Neural crest cell (in vitro differentiated cells): ENCODE data around the gene SLC6A2. TPM values are rescaled to one million over a fixed set of nuclear protein-coding genes. Genes with fewer than 3 reads are reported as not detected.

Source experiments
- DNase-seq: peaks from one replicate; pipeline ENCODE4 v3.0.0; 2021; ENCODE audit warnings: low read depth, mixed read lengths, low spot score
- H3K27ac Mint-ChIP-seq: one replicate; pipeline ENCODE4 v1.8.0; 2021; ENCODE audit warnings: mild to moderate bottlenecking, mixed read lengths; ENCODE audit not compliant: unreplicated experiment
- H3K27me3 Mint-ChIP-seq: 2 replicates; pipeline ENCODE4 v1.8.0; 2021; ENCODE audit warnings: low read depth, mild to moderate bottlenecking, mixed read lengths
- H3K36me3 Mint-ChIP-seq: 2 replicates; pipeline ENCODE4 v1.8.0; 2021; ENCODE audit warnings: low read depth, mild to moderate bottlenecking, mixed read lengths
- H3K4me1 Mint-ChIP-seq: 2 replicates; pipeline ENCODE4 v1.8.0; 2021; ENCODE audit warnings: mixed read lengths
- H3K4me3 Mint-ChIP-seq: one replicate; pipeline ENCODE4 v1.8.0; 2021; ENCODE audit warnings: mild to moderate bottlenecking, mixed read lengths
- H3K9me3 Mint-ChIP-seq: 2 replicates; pipeline ENCODE4 v1.8.0; 2021; ENCODE audit warnings: mixed read lengths
- total RNA-seq: library from RNA; stranded (reverse); gene quantifications from 2 replicates; pipeline ENCODE4 v1.2.1, GENCODE V29; 2021
- TF ChIP-seq, protein P1 (sequence below): fragments of 200-600 bp; sonication (generic); conservative IDR thresholded peaks from 2 replicates; pipeline ENCODE4 v1.5.0; 2021; ENCODE audit warnings: antibody characterized with exemption, mild to moderate bottlenecking

The SLC6A2 gene
- total RNA-seq, 1 donor from 2014 or later: not detected

DNA sequence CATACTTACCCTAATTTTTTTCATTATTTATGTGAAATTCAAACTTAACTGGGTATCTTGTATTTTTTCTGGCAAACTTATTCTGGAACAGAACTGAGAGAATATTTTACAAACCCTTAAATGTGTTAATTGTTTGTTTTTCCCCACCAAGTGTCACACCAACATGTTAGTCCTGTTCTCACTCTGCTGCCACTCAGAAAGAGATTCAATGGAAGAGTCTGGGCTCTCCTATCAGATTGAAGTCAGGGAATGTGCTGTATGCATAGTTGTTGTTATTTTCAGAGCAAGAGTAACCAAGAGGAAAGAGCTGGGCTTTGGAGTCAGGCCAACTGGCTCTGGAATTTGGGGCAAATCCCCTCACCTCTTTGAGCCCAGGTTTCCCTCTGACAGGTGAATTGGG lies 43.2 kb downstream of the SLC6A2 start:
- Mint-ChIP-seq H3K4me1 (no peaks in the 10 kb centered on the region), H3K27ac (no peak overlapping the region), H3K9me3 (no peaks in the 10 kb centered on the region), H3K36me3 (no peaks in the 10 kb centered on the region), H3K4me3 (no peak overlapping the region), H3K27me3 (peaks cover 8% of the 10 kb centered on the region)
- DNase-seq: no peak
- TF ChIP-seq, protein P1, sequence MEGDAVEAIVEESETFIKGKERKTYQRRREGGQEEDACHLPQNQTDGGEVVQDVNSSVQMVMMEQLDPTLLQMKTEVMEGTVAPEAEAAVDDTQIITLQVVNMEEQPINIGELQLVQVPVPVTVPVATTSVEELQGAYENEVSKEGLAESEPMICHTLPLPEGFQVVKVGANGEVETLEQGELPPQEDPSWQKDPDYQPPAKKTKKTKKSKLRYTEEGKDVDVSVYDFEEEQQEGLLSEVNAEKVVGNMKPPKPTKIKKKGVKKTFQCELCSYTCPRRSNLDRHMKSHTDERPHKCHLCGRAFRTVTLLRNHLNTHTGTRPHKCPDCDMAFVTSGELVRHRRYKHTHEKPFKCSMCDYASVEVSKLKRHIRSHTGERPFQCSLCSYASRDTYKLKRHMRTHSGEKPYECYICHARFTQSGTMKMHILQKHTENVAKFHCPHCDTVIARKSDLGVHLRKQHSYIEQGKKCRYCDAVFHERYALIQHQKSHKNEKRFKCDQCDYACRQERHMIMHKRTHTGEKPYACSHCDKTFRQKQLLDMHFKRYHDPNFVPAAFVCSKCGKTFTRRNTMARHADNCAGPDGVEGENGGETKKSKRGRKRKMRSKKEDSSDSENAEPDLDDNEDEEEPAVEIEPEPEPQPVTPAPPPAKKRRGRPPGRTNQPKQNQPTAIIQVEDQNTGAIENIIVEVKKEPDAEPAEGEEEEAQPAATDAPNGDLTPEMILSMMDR: no peak

- Mint-ChIP-seq H3K4me1 (no peaks in the 10 kb centered on the region), H3K27ac (no peak overlapping the region), H3K36me3 (no peaks in the 10 kb centered on the region), H3K4me3 (no peak overlapping the region), H3K9me3 (no peaks in the 10 kb centered on the region), H3K27me3 (peaks cover 14% of the 10 kb centered on the region)
- TF ChIP-seq, protein P1: no peak
- DNase-seq: no peak
These were observed 43.8 kb downstream of the SLC6A2 start for GRCh38 chr16:55699616-55700015.

DNA sequence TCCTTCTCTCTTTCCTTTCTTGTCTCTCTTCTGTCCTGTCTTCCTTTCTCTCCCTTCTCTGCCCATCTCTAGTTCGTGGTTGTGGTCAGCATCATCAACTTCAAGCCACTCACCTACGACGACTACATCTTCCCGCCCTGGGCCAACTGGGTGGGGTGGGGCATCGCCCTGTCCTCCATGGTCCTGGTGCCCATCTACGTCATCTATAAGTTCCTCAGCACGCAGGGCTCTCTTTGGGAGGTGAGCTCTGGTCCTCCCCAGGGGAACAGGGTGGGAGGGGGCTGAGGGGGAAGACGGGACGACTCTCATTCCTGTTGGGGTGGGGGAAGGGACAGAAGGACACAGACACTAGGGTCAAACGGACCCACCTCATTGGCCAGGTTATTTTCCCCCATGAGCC lies 44.3 kb downstream of the SLC6A2 start:
- Mint-ChIP-seq H3K9me3 (no peaks in the 10 kb centered on the region), H3K4me1 (no peaks in the 10 kb centered on the region), H3K27me3 (peaks cover 14% of the 10 kb centered on the region), H3K4me3 (no peak overlapping the region), H3K36me3 (no peaks in the 10 kb centered on the region), H3K27ac (peak overlapping the region; percentile 3)
- no peak for DNase-seq
- TF ChIP-seq, protein P1: no peak

DNA sequence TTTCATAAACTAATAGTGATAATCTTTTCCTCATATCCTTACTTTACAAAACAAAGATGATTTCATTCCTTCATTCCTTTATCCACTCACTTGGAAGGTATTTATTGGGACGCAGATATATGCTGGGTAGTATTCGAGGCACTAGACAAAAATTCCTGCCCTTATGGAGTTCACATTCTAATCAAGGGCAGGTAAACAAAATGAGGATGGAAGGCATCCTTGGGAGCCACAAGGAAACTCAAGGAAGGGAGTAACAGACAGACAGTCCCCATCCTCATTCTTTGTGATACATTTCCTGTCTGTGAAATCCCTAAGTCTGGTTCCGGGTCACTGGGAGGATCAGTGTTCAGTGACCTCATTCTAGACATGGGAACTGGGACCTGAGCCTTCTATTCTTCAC lies 45.2 kb downstream of the SLC6A2 start:
- no peaks in the 10 kb centered on the region for H3K9me3 Mint-ChIP-seq
- peaks cover 21% of the 10 kb centered on the region for H3K27me3 Mint-ChIP-seq
- H3K27ac Mint-ChIP-seq: no peak overlapping the region
- no peaks in the 10 kb centered on the region for H3K4me1 Mint-ChIP-seq
- TF ChIP-seq, protein P1: no peak
- no peaks in the 10 kb centered on the region for H3K36me3 Mint-ChIP-seq
- H3K4me3 Mint-ChIP-seq: no peak overlapping the region
- DNase-seq: no peak

GRCh38 chr16:55701442-55702319 lies 45.9 kb downstream of the SLC6A2 start:
- Mint-ChIP-seq H3K9me3 (no peaks in the 10 kb centered on the region), H3K4me3 (no peak overlapping the region), H3K27ac (no peak overlapping the region), H3K27me3 (peaks cover 28% of the 10 kb centered on the region), H3K4me1 (no peaks in the 10 kb centered on the region), H3K36me3 (no peaks in the 10 kb centered on the region)
- TF ChIP-seq, protein P1: peak; percentile 76
- peak; percentile 20 for DNase-seq
